Activated naive CD4-positive, alpha-beta T cell treated with anti-CD3 and anti-CD28 coated beads for 36 hours (primary cell): ENCODE data around the gene SLC39A6. TPM values are rescaled to one million over a fixed set of nuclear protein-coding genes. Genes with fewer than 3 reads are reported as not detected.
"Not testable (repeated sequence)": the region's sequence is repeated elsewhere in the genome, so short reads cannot be mapped to it uniquely, and the experiment has no call there.

Source experiments
- CTCF ChIA-PET: fragments of 350-600 bp; sonication (Branson Sonifier 250); formaldehyde crosslinking; loops from one replicate; lab custom pipeline; 2021; ENCODE audit warnings: antibody characterized with exemption; lab: Charles Lee
- DNase-seq: peaks from one replicate; pipeline ENCODE4 v3.0.0-alpha.2; 2020
- H3K27ac Mint-ChIP-seq: one replicate; pipeline ENCODE4 v1.8.0; 2021; ENCODE audit warnings: mild to moderate bottlenecking, mixed read lengths
- H3K27me3 Mint-ChIP-seq: one replicate; pipeline ENCODE4 v1.8.0; 2021; ENCODE audit warnings: low read depth, mixed read lengths
- H3K36me3 Mint-ChIP-seq: one replicate; pipeline ENCODE4 v1.8.0; 2021; ENCODE audit warnings: low read depth, mixed read lengths
- H3K4me1 Mint-ChIP-seq: one replicate; pipeline ENCODE4 v1.8.0; 2021; ENCODE audit warnings: low read depth, mixed read lengths
- H3K4me3 Mint-ChIP-seq: one replicate; pipeline ENCODE4 v1.8.0; 2021; ENCODE audit warnings: mild to moderate bottlenecking, moderate library complexity, mixed read lengths
- H3K9me3 Mint-ChIP-seq: one replicate; pipeline ENCODE4 v1.8.0; 2021; ENCODE audit warnings: mixed read lengths
- intact Hi-C: fragments of 100-400 bp; cut with micrococcal nuclease; formaldehyde crosslinking; loops from one replicate; pipeline ENCODE4 v1.15.1; 2023
- total RNA-seq, 2 experiments: library from RNA; stranded (reverse); gene quantifications; one replicate each; pipeline ENCODE4 v1.2.3, GENCODE V29; 2021

Gene SLC39A6
- total RNA-seq, 2 experiments from 2014 or later = 15.4 to 15.7 TPM

DNA sequence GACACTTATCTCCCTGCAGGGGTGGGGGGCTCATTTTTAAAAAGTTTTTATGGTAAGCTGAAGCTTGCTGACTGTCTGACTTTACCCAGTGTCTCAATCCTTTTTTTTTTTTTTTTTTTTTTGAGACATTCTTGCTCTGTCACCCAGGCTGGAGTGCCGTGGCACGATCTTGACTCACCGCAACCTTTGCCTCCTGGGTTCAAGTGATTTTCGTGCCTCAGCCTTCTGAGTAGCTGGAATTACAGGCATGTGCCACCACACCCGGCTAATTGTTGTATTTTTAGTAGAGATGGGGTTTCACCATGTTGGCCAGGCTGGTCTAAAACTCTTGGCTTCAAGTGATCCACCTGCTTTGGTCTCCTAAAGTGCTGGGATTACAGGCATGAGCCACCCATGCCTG is 37.0 kb downstream of the SLC39A6 start:
- not testable (repeated sequence) for H3K4me3 Mint-ChIP-seq, H3K27ac Mint-ChIP-seq, H3K9me3 Mint-ChIP-seq, H3K36me3 Mint-ChIP-seq, H3K27me3 Mint-ChIP-seq, DNase-seq, H3K4me1 Mint-ChIP-seq
- intact Hi-C loops = loop anchor here (10.0 kb wide), 2 partner anchors 707 to 713 kb away; no protein-coding TSS in a partner anchor
- CTCF ChIA-PET = interaction anchor here (0.7 to 1.1 kb wide), 2 partner anchors 18 to 142 kb away, joined by 3 read pairs; no protein-coding TSS in a partner anchor

DNA sequence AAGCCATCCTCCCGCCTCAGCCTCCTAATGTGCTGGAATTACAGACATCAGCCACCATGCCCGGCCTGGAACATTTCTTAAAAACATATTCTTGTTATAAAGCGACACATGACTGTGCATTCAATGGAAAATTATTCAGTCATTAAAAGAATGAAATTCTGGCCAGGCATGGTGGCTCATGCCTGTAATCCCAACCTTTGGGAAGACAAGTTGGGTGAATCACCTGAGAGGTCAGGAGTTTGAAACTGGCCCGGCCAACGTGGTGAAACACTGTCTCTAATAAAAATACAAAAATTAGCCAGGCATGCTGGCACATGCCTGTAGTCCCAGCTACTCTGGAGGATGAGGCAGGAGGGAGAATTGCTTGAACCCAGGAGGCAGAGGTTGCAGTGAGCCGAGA is 40.1 kb downstream of the SLC39A6 start:
- Mint-ChIP-seq H3K9me3 (no peaks in the 10 kb centered on the region), H3K4me3 (no peak overlapping the region), H3K27ac (no peak overlapping the region), H3K36me3 (no peaks in the 10 kb centered on the region), H3K27me3 (no peaks in the 10 kb centered on the region), H3K4me1 (no peaks in the 10 kb centered on the region)
- CTCF ChIA-PET = no interaction called here
- intact Hi-C loops = no loop called here
- DNase-seq = no peak

DNA sequence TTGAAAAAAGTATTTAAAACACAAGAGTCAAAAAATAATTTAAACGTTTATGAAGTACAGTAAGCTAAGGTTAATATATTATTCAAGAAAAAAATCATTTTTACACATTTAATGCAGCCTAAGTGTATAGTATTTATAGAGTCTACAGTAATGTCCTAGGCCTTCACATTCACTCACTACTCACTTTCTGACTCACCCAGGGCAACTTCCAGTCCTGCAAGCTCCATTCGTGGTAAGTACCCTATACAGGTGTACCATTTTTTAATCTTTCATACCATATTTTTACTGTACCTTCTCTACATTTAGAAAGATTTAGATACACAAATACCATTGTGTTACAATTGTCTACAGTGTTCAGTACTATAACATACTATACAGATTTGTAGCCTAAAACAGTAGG is 40.9 kb downstream of the SLC39A6 start:
- H3K27me3 Mint-ChIP-seq = no peaks in the 10 kb centered on the region

DNA sequence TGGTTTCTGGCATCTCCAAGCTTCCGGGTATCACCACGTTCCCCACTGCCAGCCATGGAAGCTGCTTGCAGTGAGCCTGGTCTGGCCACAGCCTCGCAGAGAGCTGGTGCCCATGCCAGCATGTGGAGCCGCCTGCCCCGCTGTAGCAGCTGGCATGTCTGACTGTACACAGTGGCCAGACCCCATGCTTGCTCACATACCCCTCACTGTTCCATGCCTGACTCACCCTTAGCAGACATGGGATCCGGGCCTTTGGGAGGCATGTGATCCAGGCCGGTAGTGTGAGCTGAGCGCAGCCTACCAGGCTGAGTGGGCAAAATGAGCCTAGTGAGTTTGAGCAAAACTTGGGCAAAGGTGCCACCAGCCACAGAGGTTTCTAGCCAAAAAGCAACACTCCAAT is 43.0 kb downstream of the SLC39A6 start:
- CTCF ChIA-PET = interaction anchor here (1.1 to 1.6 kb wide), 3 partner anchors 9 to 69 kb away, joined by 4 to 7 read pairs (median 5); no protein-coding TSS in a partner anchor
- no peaks in the 10 kb centered on the region for H3K27me3 Mint-ChIP-seq
- no peaks in the 10 kb centered on the region for H3K4me1 Mint-ChIP-seq
- H3K36me3 Mint-ChIP-seq = no peaks in the 10 kb centered on the region
- peaks cover 4% of the 10 kb centered on the region for H3K9me3 Mint-ChIP-seq
- intact Hi-C loops = no loop called here
- H3K27ac Mint-ChIP-seq = no peak overlapping the region
- no peak for DNase-seq
- no peak overlapping the region for H3K4me3 Mint-ChIP-seq

More for the DNA sequence above, 40.9 kb downstream of the SLC39A6 start:
- no peak for DNase-seq
- no peaks in the 10 kb centered on the region for H3K4me1 Mint-ChIP-seq
- H3K36me3 Mint-ChIP-seq = no peaks in the 10 kb centered on the region
- no peak overlapping the region for H3K27ac Mint-ChIP-seq
- H3K4me3 Mint-ChIP-seq = no peak overlapping the region
- intact Hi-C loops = no loop called here
- H3K9me3 Mint-ChIP-seq = no peaks in the 10 kb centered on the region
- CTCF ChIA-PET = no interaction called here

DNA sequence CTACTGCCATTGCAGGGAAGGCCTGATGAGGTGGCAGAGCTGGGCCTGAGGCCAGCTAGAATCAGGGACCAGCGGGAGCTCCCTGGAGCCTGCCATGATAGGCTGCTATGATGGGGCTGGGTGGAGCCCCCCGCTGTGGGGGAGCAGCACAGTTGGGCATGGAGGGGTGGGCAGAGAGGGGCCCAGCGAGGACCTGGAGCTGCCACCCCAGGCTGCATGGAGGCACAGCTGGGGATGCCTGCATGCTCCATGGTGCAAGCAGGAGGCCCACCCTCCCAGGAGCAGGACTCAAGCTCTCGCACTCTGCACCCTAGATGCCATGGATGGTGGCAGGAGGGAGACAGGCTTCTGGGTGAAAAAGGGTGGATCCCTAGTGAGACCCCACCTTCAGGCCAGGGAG is 43.9 kb downstream of the SLC39A6 start:
- no peak for DNase-seq
- peaks cover 12% of the 10 kb centered on the region for H3K9me3 Mint-ChIP-seq

DNA sequence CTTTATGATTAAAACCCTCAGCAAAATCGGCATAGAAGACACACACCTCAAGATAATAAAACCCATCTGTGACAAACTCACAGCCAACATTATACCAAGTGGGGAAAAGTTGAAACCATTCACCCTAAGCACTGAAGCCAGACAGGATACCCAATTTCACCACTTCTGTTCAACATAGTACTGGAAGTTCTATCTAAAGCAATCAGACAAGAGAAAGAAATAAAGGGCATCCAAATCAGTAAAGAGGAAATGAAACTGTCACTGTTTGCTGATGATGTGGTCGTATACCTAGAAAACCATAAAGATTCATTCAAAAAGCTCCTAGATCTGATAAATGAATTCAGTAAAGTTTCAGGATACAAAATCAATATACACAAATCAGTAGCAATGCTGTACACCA is 45.4 kb downstream of the SLC39A6 start:
- peaks cover 12% of the 10 kb centered on the region for H3K9me3 Mint-ChIP-seq
- H3K36me3 Mint-ChIP-seq = peaks cover 1% of the 10 kb centered on the region
- no peak overlapping the region for H3K27ac Mint-ChIP-seq
- no peaks in the 10 kb centered on the region for H3K27me3 Mint-ChIP-seq
- intact Hi-C loops = no loop called here
- no peaks in the 10 kb centered on the region for H3K4me1 Mint-ChIP-seq
- H3K4me3 Mint-ChIP-seq = no peak overlapping the region
- DNase-seq = no peak
- CTCF ChIA-PET = interaction anchor here (1.2 kb wide), 1 partner anchor 12 kb away, joined by 5 read pairs; no protein-coding TSS in a partner anchor

More for the DNA sequence above, 43.9 kb downstream of the SLC39A6 start:
- H3K27me3 Mint-ChIP-seq = no peaks in the 10 kb centered on the region
- CTCF ChIA-PET = interaction anchor here (1.6 kb wide), 1 partner anchor 68 kb away, joined by 5 read pairs; no protein-coding TSS in a partner anchor
- intact Hi-C loops = no loop called here
- H3K4me3 Mint-ChIP-seq = no peak overlapping the region
- H3K4me1 Mint-ChIP-seq = no peaks in the 10 kb centered on the region
- no peaks in the 10 kb centered on the region for H3K36me3 Mint-ChIP-seq
- no peak overlapping the region for H3K27ac Mint-ChIP-seq

DNA sequence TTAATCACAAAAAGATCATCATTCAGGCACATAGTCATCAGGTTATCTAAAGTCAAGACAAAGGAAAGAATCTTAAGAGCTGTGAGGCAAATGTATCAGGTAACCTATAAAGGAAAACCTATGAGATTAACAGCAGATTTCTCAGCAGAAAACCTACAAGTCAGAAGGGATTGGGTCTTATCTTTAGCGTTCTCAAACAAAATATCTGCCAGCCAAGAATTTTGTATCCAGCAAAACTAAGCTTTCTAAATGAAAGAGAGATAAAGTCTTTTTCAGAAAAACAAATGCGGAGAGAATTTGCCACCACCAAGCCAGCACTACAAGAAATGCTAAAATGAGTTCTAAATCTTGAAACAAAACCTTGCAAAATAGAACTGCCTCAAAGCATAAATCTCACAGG is 48.0 kb downstream of the SLC39A6 start:
- peaks cover 12% of the 10 kb centered on the region for H3K9me3 Mint-ChIP-seq
- DNase-seq, H3K4me3 Mint-ChIP-seq, H3K4me1 Mint-ChIP-seq, H3K36me3 Mint-ChIP-seq, H3K27me3 Mint-ChIP-seq, CTCF ChIA-PET, H3K27ac Mint-ChIP-seq, intact Hi-C loops: not testable (repeated sequence)

DNA sequence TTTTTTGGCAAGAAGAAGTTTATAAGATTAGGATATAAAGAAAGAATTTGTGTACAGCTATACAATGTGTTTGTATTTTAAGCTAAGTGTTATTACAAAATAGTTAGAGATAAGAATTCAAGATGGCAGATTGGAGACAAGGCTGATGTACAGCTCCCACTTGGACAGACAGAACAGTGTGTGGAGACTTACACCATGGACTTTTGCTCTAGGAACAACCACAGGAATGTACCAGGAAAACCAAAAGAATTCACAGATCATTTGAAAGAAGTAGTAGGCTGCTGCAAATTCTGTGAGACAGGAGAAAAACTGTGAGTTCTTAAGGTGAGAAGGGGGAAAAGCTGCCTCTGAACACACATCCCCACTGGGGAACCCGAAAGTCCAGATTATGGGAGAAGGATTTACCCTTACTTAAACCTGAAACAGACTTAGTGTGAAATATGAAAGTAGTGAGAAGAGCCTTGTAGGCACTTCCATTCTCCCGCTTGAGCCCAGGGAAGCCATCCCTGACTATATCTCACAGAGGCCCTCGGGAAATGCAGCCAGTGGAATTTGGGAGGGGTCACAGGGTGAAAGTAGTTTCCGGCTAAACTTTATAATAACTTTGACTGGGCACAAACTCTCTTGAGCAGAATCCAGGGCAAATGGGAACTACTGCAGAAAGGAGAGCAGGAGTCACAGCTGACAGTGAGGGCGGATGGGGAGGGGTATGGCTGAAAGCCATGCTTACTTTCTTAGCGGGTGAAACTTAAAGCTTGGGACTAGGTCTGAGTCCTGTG is 50.2 kb downstream of the SLC39A6 start:
- DNase-seq = no peak
- H3K27ac Mint-ChIP-seq = no peak overlapping the region
- CTCF ChIA-PET = interaction anchor here (0.9 kb wide), 1 partner anchor 205 kb away, joined by 3 read pairs; no protein-coding TSS in a partner anchor
- no peaks in the 10 kb centered on the region for H3K4me1 Mint-ChIP-seq
- intact Hi-C loops = no loop called here
- H3K9me3 Mint-ChIP-seq = peaks cover 12% of the 10 kb centered on the region
- H3K36me3 Mint-ChIP-seq = peaks cover 2% of the 10 kb centered on the region
- H3K4me3 Mint-ChIP-seq = no peak overlapping the region
- peaks cover 2% of the 10 kb centered on the region for H3K27me3 Mint-ChIP-seq

DNA sequence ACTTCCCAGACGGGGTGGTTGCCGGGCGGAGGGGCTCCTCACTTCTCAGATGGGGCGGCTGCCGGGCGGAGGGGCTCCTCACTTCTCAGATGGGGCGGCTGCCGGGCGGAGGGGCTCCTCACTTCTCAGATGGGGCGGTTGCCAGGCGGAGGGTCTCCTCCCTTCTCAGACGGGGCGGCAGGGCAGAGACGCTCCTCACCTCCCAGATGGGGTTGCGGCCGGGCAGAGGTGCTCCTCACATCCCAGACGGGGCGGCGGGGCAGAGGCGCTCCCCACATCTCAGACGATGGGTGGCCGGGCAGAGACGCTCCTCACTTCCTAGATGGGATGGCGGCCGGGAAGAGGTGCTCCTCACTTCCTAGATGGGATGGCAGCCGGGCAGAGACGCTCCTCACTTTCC is 51.4 kb downstream of the SLC39A6 start:
- H3K4me1 Mint-ChIP-seq, H3K27me3 Mint-ChIP-seq, intact Hi-C loops, DNase-seq, H3K27ac Mint-ChIP-seq, H3K4me3 Mint-ChIP-seq, H3K36me3 Mint-ChIP-seq, CTCF ChIA-PET: not testable (repeated sequence)
- H3K9me3 Mint-ChIP-seq = peaks cover 12% of the 10 kb centered on the region

DNA sequence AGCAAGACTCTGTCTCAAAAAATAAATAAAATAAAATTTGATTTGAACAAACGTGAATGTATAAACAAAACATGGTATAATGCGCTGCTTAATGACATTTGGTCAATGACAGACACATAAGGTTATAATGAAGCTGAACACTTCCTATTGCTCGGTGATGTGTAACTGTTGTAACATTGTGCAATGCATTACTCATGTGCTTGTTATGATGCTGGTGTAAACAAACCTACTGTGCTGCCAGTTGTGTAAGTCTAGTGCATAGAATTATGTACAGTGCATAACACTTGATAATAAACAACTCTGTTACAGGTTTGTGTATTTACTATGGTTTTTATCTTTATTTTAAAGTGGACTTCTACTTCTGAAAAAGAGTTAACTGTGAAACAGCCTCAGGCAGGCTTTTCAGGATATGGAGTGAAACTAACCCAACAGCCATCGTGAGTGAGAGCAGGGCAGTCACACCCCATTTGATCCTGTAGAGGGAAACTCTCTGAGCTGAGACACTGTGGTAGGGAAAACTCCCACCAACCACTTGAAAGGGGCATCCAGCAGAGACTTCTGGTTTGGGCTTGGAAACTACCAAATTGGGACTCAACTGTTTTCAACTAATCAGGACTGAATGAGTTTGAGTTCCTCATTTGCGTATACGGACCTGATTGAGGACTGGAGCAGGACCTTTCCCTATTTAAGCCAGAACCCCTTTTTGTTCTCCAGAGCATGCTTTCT is 53.1 kb downstream of the SLC39A6 start:
- CTCF ChIA-PET = no interaction called here
- DNase-seq = no peak
- Mint-ChIP-seq H3K4me1 (no peaks in the 10 kb centered on the region), H3K27me3 (peaks cover 2% of the 10 kb centered on the region), H3K9me3 (peaks cover 7% of the 10 kb centered on the region), H3K27ac (no peak overlapping the region), H3K36me3 (peaks cover 2% of the 10 kb centered on the region), H3K4me3 (no peak overlapping the region)
- intact Hi-C loops = no loop called here

DNA sequence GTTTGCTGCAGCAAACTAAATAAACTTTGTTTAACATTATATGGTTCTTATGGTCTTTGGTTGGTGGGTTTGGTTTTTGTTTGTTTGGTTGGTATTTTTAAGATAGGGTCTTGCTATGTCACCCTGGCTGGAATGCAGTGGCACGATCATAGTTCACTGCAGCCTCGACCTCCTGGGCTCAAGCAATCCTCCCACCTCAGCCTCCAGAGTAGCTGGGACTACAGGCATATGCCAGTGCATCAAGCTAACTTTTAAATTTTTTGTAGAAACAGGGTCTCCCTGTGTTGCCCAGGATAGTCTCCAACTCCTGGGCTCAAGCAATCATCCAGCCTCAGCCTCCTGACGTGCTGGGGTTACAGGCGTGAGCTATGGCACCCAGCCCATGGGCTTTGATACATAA is 54.7 kb downstream of the SLC39A6 start:
- Mint-ChIP-seq H3K9me3 (no peaks in the 10 kb centered on the region), H3K27ac (no peak overlapping the region), H3K36me3 (peaks cover 2% of the 10 kb centered on the region), H3K4me3 (no peak overlapping the region), H3K27me3 (peaks cover 2% of the 10 kb centered on the region), H3K4me1 (no peaks in the 10 kb centered on the region)
- no peak for DNase-seq
- intact Hi-C loops = no loop called here
- CTCF ChIA-PET = interaction anchor here (0.6 kb wide), 2 partner anchors 17 to 214 kb away, joined by 3 read pairs; no protein-coding TSS in a partner anchor

DNA sequence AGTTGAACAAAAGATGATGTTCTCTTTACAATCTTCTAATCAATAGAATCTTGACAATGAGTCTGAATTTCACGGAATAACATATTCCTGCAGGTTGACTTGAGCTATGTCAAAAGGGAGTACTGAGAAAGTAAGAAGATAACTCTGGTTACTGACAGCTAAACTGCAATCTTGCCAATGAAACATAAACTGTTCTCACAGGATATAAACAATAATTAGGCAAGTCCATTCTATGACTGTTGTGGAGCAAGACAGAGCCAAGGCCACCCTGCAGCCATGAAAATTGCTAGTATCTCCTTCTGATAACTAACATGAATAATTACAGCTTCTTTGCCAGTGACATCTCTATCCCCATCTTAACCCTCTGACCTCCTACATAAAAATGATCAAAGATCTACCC is 55.5 kb downstream of the SLC39A6 start:
- DNase-seq = no peak
- H3K4me1 Mint-ChIP-seq = no peaks in the 10 kb centered on the region
- H3K9me3 Mint-ChIP-seq = no peaks in the 10 kb centered on the region
- H3K4me3 Mint-ChIP-seq = no peak overlapping the region
- H3K36me3 Mint-ChIP-seq = peaks cover under 1% of the 10 kb centered on the region
- intact Hi-C loops = no loop called here
- peaks cover 2% of the 10 kb centered on the region for H3K27me3 Mint-ChIP-seq
- CTCF ChIA-PET = interaction anchor here (0.6 kb wide), 2 partner anchors 18 to 215 kb away, joined by 3 read pairs; no protein-coding TSS in a partner anchor
- H3K27ac Mint-ChIP-seq = no peak overlapping the region
